WTC11 (cell line): ENCODE measurements around the gene MTX1. TPM values are rescaled to one million over a fixed set of nuclear protein-coding genes. Genes with fewer than 3 reads are reported as not detected.
A peak's percentile ranks its signal among the peaks of the same experiment; 100 is the strongest.

Experiments used
- ATAC-seq: fragments of 200-7000 bp; cut with Tn5 transposase; 2 replicates; pipeline ENCODE4 v1.10.0; 2021; ENCODE audit warnings: mild to moderate bottlenecking, moderate library complexity
- CTCF ChIA-PET: fragments of 300-600 bp; sonication (Branson Sonifier 250); formaldehyde crosslinking; loops from one replicate; lab custom pipeline; 2021; ENCODE audit warnings: antibody characterized with exemption; lab: Charles Lee
- POLR2A ChIA-PET: fragments of 350-600 bp; sonication (Branson Sonifier 250); formaldehyde crosslinking; loops from one replicate; lab custom pipeline; 2021; ENCODE audit warnings: antibody characterized with exemption; lab: Charles Lee
- DNase-seq: peaks from one replicate; pipeline ENCODE4 v3.0.0; 2021; ENCODE audit warnings: low spot score
- H3K27ac Mint-ChIP-seq: 2 replicates; pipeline ENCODE4 v1.8.0; 2021; ENCODE audit warnings: mixed read lengths
- H3K27me3 Mint-ChIP-seq: 2 replicates; pipeline ENCODE4 v1.8.0; 2021; ENCODE audit warnings: low read depth, mild to moderate bottlenecking, moderate library complexity, mixed read lengths
- H3K36me3 Mint-ChIP-seq: 2 replicates; pipeline ENCODE4 v1.8.0; 2021; ENCODE audit warnings: mixed read lengths
- H3K4me1 Mint-ChIP-seq: 2 replicates; pipeline ENCODE4 v1.8.0; 2022; ENCODE audit warnings: mixed read lengths
- H3K4me3 Mint-ChIP-seq: 2 replicates; pipeline ENCODE4 v1.8.0; 2021; ENCODE audit warnings: mild to moderate bottlenecking, moderate library complexity, mixed read lengths
- H3K9me3 Mint-ChIP-seq: 2 replicates; pipeline ENCODE4 v1.8.0; 2021; ENCODE audit warnings: mixed read lengths
- ATF6 ChIP-seq: sonication (generic); formaldehyde crosslinking; IDR thresholded peaks from 2 replicates; pipeline ENCODE4 v1.8.1; 2023; ENCODE audit warnings: mild to moderate bottlenecking, missing genetic modification reagents
- FOXP4 ChIP-seq: sonication (generic); formaldehyde crosslinking; IDR thresholded peaks from 2 replicates; pipeline ENCODE4 v1.8.0; 2022; ENCODE audit warnings: mild to moderate bottlenecking, missing genetic modification reagents
- HMGA2 ChIP-seq: fragments of 250-450 bp; sonication (Bioruptor Pico); IDR thresholded peaks from 2 replicates; pipeline ENCODE4 v1.4.0; 2021; ENCODE audit warnings: mild to moderate bottlenecking, moderate library complexity
- HMGXB4 ChIP-seq: sonication (generic); formaldehyde crosslinking; IDR thresholded peaks from 2 replicates; pipeline ENCODE4 v1.8.1; 2023; ENCODE audit warnings: mild to moderate bottlenecking, moderate library complexity, missing genetic modification reagents
- MAX ChIP-seq: sonication (generic); formaldehyde crosslinking; IDR thresholded peaks from 2 replicates; pipeline ENCODE4 v1.8.0; 2022; ENCODE audit warnings: mild to moderate bottlenecking, missing genetic modification reagents
- NFATC4 ChIP-seq: fragments of 250-450 bp; sonication (Bioruptor Pico); IDR thresholded peaks from 2 replicates; pipeline ENCODE4 v1.9.0; 2021; ENCODE audit warnings: mild to moderate bottlenecking
- PRDM15 ChIP-seq: sonication (generic); formaldehyde crosslinking; IDR thresholded peaks from 2 replicates; pipeline ENCODE4 v1.8.0; 2022; ENCODE audit warnings: missing genetic modification reagents
- SP1 ChIP-seq: sonication (generic); formaldehyde crosslinking; conservative IDR thresholded peaks from 2 replicates; pipeline ENCODE4 v1.8.1; 2022; ENCODE audit warnings: missing genetic modification reagents
- STAT6 ChIP-seq: sonication (generic); formaldehyde crosslinking; conservative IDR thresholded peaks from 2 replicates; pipeline ENCODE4 v1.8.1; 2023; ENCODE audit warnings: mild to moderate bottlenecking, low read depth, missing genetic modification reagents, moderate library complexity
- TEAD1 ChIP-seq: sonication (generic); formaldehyde crosslinking; IDR thresholded peaks from 2 replicates; pipeline ENCODE4 v1.8.0; 2022; ENCODE audit warnings: mild to moderate bottlenecking, missing genetic modification reagents
- TP53 ChIP-seq: sonication (generic); formaldehyde crosslinking; IDR thresholded peaks from 2 replicates; pipeline ENCODE4 v1.8.1; 2023; ENCODE audit warnings: mild to moderate bottlenecking, missing genetic modification reagents
- USF2 ChIP-seq: sonication (generic); formaldehyde crosslinking; IDR thresholded peaks from 2 replicates; pipeline ENCODE4 v1.8.1; 2023; ENCODE audit warnings: mild to moderate bottlenecking, missing genetic modification reagents, moderate library complexity
- ZBTB21 ChIP-seq: sonication (generic); formaldehyde crosslinking; IDR thresholded peaks from 2 replicates; pipeline ENCODE4 v1.8.1; 2023; ENCODE audit warnings: mild to moderate bottlenecking, missing genetic modification reagents, borderline replicate concordance
- ZNF232 ChIP-seq: sonication (generic); formaldehyde crosslinking; IDR thresholded peaks from 2 replicates; pipeline ENCODE4 v1.8.0; 2022; ENCODE audit warnings: mild to moderate bottlenecking, missing genetic modification reagents
- ZNF281 ChIP-seq: sonication (generic); formaldehyde crosslinking; IDR thresholded peaks from 2 replicates; pipeline ENCODE4 v1.8.0; 2023; ENCODE audit warnings: mild to moderate bottlenecking, missing genetic modification reagents
- ZNF671 ChIP-seq: fragments of 250-450 bp; sonication (Bioruptor Pico); IDR thresholded peaks from 2 replicates; pipeline ENCODE4 v1.8.0; 2021; ENCODE audit warnings: mild to moderate bottlenecking
- ZSCAN18 ChIP-seq: fragments of 250-450 bp; sonication (Bioruptor Pico); IDR thresholded peaks from 2 replicates; pipeline ENCODE4 v2.1.2; 2022; ENCODE audit warnings: mild to moderate bottlenecking, moderate library complexity
- total RNA-seq: library from RNA; stranded (reverse); gene quantifications from 3 replicates; pipeline ENCODE4 v1.2.3, GENCODE V29; 2021

MTX1 gene
- total RNA-seq, 1 experiment from 2014 or later: 62.8 TPM

- DNase-seq (peak; percentile 95), ATAC-seq (peak; percentile 80)
- H3K27me3 Mint-ChIP-seq: no peaks in the 10 kb centered on the region
- ChIA-PET CTCF (interaction anchor here (0.6 to 1.8 kb wide), 9 partner anchors 18 to 82 kb away, joined by 3 to 9 read pairs (median 5); partner anchors contain the start of genes CLK2, HCN3, KRTCAP2 and RUSC1), POLR2A (interaction anchor here (0.5 to 1.0 kb wide), 3 partner anchors 11 to 1093 kb away, joined by 3 to 4 read pairs (median 4); no protein-coding TSS in a partner anchor)
- peaks cover 23% of the 10 kb centered on the region for H3K4me1 Mint-ChIP-seq
- H3K4me3 Mint-ChIP-seq: peak within 1 kb of the TSS; percentile 80
- H3K9me3 Mint-ChIP-seq: no peaks in the 10 kb centered on the region
- H3K27ac Mint-ChIP-seq: peak within 1 kb of the TSS; percentile 76
- H3K36me3 Mint-ChIP-seq: peaks cover 20% of the 10 kb centered on the region
- TF ChIP-seq ZNF281 (CRISPR knock-in tag) (peak; percentile 80; the same call in 1 of the 2 replicates), NFATC4 (CRISPR knock-in tag) (no peak), STAT6 (CRISPR knock-in tag) (no peak), SP1 (peak; percentile 78; the same call in 1 of the 2 replicates), ZBTB21 (CRISPR knock-in tag) (peak; percentile 32; the same call in 1 of the 2 replicates), TEAD1 (CRISPR knock-in tag) (no peak; the same call in 1 of the 2 replicates), ATF6 (CRISPR knock-in tag) (no peak), ZNF232 (CRISPR knock-in tag) (no peak), ZNF671 (CRISPR knock-in tag) (no peak), HMGXB4 (CRISPR knock-in tag) (0 out of 2 replicates have a peak, but pooled peaks have one; percentile 44), FOXP4 (CRISPR knock-in tag) (0 out of 2 replicates have a peak, but pooled peaks have one; percentile 8), TP53 (CRISPR knock-in tag) (no peak), HMGA2 (no peak), USF2 (peak; percentile 56), PRDM15 (peak; percentile 80), MAX (CRISPR knock-in tag) (peak; percentile 39; the same call in 1 of the 2 replicates), ZSCAN18 (no peak)
These were observed 46.9 kb downstream of the MTX1 start, which contains the start of gene ENTREP3 for GRCh38 chr1:155255243-155256007. TSS of gene ENTREP3 (minus strand) at chr1:155255483. CDS start at chr1:155254877, 606 bp downstream.
